Measurements from ENCODE around the gene CLBA1.
"Not testable (repeated sequence)": the region's sequence is repeated elsewhere in the genome, so short reads cannot be mapped to it uniquely, and the experiment has no call there.

Gene CLBA1

DNA sequence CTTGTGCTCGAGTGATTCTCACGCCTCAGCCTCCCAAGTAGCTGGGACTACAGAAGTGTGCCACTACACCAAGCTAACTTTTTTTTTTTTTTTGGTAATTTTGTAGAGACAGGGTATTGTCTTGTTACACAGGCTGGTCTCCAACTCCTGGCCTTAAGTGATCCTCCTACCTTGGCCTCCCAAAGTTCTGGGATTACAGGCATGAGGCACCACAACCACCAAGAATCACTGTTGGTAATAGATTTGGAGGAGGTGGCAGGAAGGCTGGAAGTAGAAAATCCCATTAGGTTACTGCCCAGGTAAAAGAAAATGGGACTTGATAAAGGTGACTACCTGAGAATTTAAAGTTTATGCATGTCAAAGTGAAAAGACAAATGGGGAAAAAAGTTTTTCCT is 36.7 kb downstream of the CLBA1 start:
- DNase-seq (ENCODE audit: low read depth in 3 of 3): no peak

GRCh38 chr14:105023144-105023543 is 37.6 kb downstream of the CLBA1 start:
- no peak for DNase-seq (ENCODE audit: low read depth in 3 of 3)

DNA sequence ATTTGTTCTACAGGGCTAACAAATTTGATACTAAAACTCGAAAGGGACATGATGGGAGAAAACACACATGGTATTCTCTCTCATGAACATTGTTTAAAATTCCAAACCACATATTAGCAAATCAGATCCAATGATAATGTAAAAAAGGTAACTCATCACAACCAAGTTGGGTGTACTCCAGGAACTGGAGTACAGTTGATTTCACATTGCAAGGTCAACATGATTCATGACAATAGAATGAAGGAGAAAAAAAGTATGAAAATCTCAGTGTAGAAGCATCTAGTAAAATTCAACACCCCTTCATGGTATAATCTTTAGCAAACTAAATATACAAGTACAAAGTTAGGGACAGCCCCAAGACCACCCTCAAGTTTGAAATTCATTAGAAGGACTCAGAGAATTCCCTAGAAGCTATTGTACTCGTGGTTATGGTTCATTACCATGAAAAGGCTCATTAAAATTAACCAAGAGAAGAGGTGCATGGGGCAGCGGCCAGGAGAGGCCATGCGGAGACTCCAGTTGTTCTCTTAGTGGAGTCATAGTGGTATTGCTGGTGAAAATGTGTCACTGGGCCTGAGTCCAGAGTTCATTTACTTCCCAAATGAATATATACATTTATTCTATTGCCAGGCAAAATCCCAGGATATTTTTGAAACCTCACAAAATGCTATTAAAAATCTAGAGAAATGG is 38.3 kb downstream of the CLBA1 start:
- DNase-seq (ENCODE audit: low read depth in 3 of 3): no peak

DNA sequence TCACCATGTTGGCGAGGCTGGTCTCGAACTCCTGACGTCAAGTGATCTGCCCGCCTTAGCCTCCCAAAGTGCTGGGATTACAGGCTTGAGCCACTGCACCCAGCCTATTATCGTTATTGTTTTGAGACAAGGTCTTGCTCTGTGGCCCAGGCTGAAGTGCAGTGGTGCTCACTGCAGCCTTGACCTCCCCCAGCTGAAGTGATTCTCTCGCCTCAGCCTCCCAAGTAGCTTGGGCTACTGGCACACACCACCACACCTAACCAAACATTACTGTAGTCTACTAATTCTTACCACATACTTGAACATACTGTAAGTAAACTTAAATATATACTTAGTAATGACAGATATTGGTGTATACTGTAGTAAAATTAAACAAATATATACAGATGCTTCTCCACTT is 39.8 kb downstream of the CLBA1 start:
- no peak for DNase-seq (ENCODE audit: low read depth in 3 of 3)

GRCh38 chr14:105026033-105026785 is 40.6 kb downstream of the CLBA1 start:
- no peak for DNase-seq (ENCODE audit: low read depth in 3 of 3)

- no peak for DNase-seq (ENCODE audit: low read depth in 3 of 3)
These were observed 41.4 kb downstream of the CLBA1 start for GRCh38 chr14:105026802-105027563.

- DNase-seq (ENCODE audit: low read depth in 3 of 3): not testable (repeated sequence)
These were observed 42.1 kb downstream of the CLBA1 start for GRCh38 chr14:105027718-105028117.

DNA sequence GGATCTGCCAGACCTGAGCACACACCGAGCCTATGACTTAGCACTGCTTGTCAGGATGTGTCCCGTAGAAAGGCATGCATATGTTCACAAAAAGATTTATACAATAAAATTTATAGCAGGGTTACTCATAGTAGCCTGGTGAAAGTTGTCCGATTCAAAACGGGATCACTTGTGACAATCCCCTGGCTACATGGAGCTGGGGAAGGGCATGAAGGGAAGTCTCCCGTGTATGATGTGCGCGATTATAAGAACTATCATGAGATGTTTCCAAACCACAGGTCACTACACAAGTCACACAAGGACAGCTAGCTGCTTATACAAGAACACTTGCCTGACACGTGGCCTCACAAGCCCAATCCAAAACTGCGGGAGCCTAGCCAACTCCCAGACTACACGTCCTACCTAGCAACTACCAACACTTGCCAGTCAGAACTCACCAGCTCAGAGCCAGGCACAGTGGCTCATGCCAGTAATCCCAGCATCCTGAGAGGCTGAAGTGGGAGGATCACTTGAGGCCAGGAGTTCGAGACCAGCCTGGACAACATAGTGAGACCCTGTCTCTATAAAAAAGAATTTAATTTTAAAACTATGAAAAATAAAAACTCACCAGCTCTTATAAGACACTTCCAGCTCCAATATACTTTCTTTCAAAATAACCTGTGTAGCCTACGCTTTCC is 42.8 kb downstream of the CLBA1 start:
- DNase-seq (ENCODE audit: low read depth in 3 of 3): no peak

DNA sequence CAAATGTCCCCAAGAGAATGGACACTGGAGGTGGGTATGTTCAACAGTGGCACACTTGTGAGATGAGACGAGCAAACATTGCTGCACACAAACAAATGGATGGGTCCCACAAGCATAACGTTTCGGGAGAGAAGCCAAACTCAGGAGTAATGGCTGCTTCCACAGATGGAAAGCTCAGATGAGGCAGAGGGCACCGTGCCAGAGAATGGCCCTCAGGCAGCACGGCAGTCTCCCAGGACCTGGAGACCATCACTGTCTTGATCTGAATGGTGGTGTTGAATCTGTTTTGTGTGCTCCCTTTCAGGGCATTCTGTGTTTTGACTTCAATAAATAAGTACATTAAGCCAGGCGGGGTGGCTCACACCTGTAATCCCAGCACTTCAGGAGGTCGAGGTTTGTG is 43.8 kb downstream of the CLBA1 start:
- DNase-seq (ENCODE audit: low read depth in 3 of 3): no peak

DNA sequence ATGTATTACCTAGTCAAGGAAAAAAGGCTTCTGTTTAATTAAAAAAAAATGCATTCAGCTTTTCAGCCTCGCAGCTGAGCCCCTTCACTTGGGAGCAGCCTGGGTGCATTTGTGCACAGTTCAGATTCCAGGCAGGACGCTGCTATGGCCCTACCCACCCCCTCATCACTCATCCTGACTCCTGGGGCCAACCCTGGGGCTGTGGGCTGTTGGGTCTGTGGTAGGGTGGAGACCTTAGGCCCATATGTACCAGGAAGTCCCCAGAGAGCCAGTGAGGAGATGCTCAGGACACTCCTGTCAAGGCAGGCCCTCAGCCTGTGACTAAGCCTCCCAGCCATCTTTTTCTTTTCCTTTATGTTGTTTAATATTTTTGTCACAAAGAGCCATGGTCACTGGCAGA is 44.6 kb downstream of the CLBA1 start:
- DNase-seq (ENCODE audit: low read depth in 3 of 3): no peak

GRCh38 chr14:105030836-105031396 is 45.3 kb downstream of the CLBA1 start:
- no peak for DNase-seq (ENCODE audit: low read depth in 3 of 3)

GRCh38 chr14:105032451-105032901 is 46.9 kb downstream of the CLBA1 start:
- not testable (repeated sequence) for DNase-seq (ENCODE audit: low read depth in 3 of 3)

GRCh38 chr14:105033412-105033900 is 47.9 kb downstream of the CLBA1 start:
- not testable (repeated sequence) for DNase-seq (ENCODE audit: low read depth in 3 of 3)

GRCh38 chr14:105034315-105035039 is 48.9 kb downstream of the CLBA1 start:
- DNase-seq (ENCODE audit: low read depth in 3 of 3): no peak

DNA sequence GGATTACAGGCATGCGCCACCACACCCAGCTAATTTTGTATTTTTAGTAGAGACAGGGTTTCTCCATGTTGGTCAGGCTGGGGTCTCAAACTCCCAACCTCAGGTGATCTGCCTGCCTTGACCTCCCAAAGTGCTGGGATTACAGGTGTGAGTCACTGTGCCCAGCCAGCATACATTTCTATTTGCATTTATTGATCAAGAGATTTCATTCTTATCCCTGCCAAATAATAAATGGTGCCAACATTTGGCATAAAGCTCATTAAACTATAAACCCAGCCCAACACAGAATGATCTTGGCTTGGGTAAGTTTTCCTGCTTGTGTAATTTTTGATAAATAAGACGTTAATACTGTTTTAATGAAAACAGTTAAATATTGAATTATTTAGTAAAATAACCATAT is 50.0 kb downstream of the CLBA1 start:
- not testable (repeated sequence) for DNase-seq (ENCODE audit: low read depth in 3 of 3)

- DNase-seq (ENCODE audit: low read depth in 3 of 3): no peak
These were observed 54.0 kb downstream of the CLBA1 start for GRCh38 chr14:105039458-105040205.

GRCh38 chr14:105041841-105042765 is 56.5 kb downstream of the CLBA1 start:
- DNase-seq (ENCODE audit: low read depth in 3 of 3): no peak

GRCh38 chr14:105042813-105043212 is 57.2 kb downstream of the CLBA1 start:
- no peak for DNase-seq (ENCODE audit: low read depth in 3 of 3)

DNA sequence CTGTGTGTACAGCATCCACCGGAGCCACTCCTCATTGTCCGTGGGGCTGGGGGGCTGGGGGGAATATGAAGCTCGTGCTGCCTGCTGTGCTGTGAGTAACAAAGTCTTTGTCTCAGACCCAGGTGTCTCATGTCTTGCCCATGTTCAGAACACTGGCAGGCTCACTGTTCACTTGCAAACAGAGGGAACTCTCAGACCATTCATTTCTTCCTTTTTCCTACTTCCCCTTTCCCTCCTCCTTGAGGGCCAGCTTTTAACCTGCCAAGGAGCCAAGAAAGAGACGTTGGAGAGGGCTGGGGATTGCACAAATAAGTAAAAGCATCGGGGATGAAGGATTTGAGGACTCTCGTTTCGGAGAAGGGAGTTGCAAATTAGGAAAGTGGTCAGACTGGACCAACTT is 58.1 kb downstream of the CLBA1 start:
- no peak for DNase-seq (ENCODE audit: low read depth in 3 of 3)

Data from stimulated activated CD4-positive, alpha-beta T cell treated with anti-CD3 and anti-CD28 coated beads, TNF-alpha, amount 100 ng/mL, for 48 hours (primary cell).